Suprapubic skin (tissue), 4 donors: Measurements from ENCODE around the gene SURF1. TPM values are rescaled to one million over a fixed set of nuclear protein-coding genes. Genes with fewer than 3 reads are reported as not detected.
A peak's percentile ranks its signal among the peaks of the same experiment; 100 is the strongest.
"Not testable (repeated sequence)": the region's sequence is repeated elsewhere in the genome, so short reads cannot be mapped to it uniquely, and the experiment has no call there.

ENCODE experiments used
- DNase-seq, 2 donors: peaks; one replicate each; pipeline ENCODE4 v3.0.0-alpha.2; 2019; ENCODE audit warnings: low spot score in 2 of 2
- H3K27ac ChIP-seq: fragments of 200-600 bp; sonication (generic); one replicate; pipeline ENCODE4 v1.5.1; 2019
- H3K27me3 ChIP-seq: fragments of 200-600 bp; sonication (generic); one replicate; pipeline ENCODE4 v1.5.1; 2019
- H3K36me3 ChIP-seq: fragments of 200-600 bp; sonication (generic); one replicate; pipeline ENCODE4 v1.5.1; 2019
- H3K4me1 ChIP-seq: fragments of 200-600 bp; sonication (generic); one replicate; pipeline ENCODE4 v1.5.1; 2019
- H3K4me3 ChIP-seq: fragments of 200-600 bp; sonication (generic); one replicate; pipeline ENCODE4 v1.5.1; 2019; ENCODE audit warnings: mild to moderate bottlenecking
- H3K9me3 ChIP-seq: fragments of 200-600 bp; sonication (generic); one replicate; pipeline ENCODE4 v1.5.1; 2019
- EP300 ChIP-seq: sonication (generic); formaldehyde crosslinking; IDR thresholded peaks from one replicate; pipeline ENCODE4 v1.6.1; 2017; ENCODE audit warnings: antibody characterized with exemption
- POLR2A ChIP-seq, 2 donors: fragments of 450-650 bp; IDR thresholded peaks; one replicate each; pipeline ENCODE4 v1.6.1; 2017; ENCODE audit warnings: antibody characterized with exemption in 2 of 2, mild to moderate bottlenecking in 2 of 2, moderate library complexity in 2 of 2
- POLR2AphosphoS5 ChIP-seq, 3 donors: sonication (generic); formaldehyde crosslinking; IDR thresholded peaks; one replicate each; pipeline ENCODE4 v1.6.1; 2017; ENCODE audit warnings: antibody characterized with exemption in 3 of 3
- WGBS: methylation state at CpG from one replicate; pipeline ENCODE4 v1.1.5; 2018; 5-methylcytosine and 5-hydroxymethylcytosine counted together
- total RNA-seq, 4 donors: library from RNA; depleted of rRNA; stranded (reverse); fragments of >200 nt; gene quantifications; one replicate each; pipeline ENCODE4 v1.1.0, GENCODE V29; 2016
- TF ChIP-seq, protein P1 (sequence below), 2 donors: fragments of 200-600 bp in 1 of 2; fragments of 450-650 bp in 1 of 2; sonication (generic) in 1 of 2; IDR thresholded peaks; one replicate each; pipeline ENCODE4 v1.5.1; 2016 to 2019; ENCODE audit warnings: antibody characterized with exemption in 2 of 2, mild to moderate bottlenecking in 1 of 2, moderate library complexity in 1 of 2

The SURF1 gene
- total RNA-seq, 4 donors from 2014 or later, result 29.1 to 45.0 (median 33.4) TPM

DNA sequence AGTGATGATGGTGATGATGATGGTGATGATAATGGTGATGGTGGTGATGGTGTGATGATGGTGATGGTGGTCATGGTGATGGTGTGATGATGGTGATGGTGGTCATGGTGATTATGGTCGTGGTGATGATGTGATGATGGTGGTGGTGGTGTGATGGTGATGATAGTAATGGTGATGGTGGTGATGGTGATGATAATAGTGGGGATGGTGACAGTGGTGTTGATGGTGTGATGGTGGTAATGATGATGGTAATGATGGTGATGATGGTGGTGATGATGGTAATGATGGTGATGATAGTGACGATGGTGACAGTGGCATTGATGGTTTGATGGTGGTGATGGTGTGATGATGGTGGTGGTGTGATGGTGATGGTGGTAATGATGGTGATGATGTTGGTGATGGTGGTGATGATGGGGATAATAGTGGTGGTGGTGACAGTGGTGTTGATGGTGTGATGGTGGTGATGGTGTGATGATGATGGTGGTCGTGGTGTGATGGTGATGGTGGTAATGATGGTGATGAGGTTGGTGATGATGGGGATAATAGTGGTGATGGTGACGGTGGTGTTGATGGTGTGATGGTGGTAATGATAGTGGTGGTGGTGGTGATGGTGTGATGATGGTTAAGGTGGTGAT, 26.3 kb upstream of the SURF1 start:
- no peaks in the 10 kb centered on the region for H3K27me3 ChIP-seq
- H3K27ac ChIP-seq, result no peak overlapping the region
- DNase-seq, result no peak
- TF ChIP-seq EP300 (no peak), POLR2AphosphoS5 (IDR thresholded peaks at IDR 0.05) (no peak), POLR2A (IDR thresholded peaks at IDR 0.05) (no peak)
- TF ChIP-seq, protein P1, sequence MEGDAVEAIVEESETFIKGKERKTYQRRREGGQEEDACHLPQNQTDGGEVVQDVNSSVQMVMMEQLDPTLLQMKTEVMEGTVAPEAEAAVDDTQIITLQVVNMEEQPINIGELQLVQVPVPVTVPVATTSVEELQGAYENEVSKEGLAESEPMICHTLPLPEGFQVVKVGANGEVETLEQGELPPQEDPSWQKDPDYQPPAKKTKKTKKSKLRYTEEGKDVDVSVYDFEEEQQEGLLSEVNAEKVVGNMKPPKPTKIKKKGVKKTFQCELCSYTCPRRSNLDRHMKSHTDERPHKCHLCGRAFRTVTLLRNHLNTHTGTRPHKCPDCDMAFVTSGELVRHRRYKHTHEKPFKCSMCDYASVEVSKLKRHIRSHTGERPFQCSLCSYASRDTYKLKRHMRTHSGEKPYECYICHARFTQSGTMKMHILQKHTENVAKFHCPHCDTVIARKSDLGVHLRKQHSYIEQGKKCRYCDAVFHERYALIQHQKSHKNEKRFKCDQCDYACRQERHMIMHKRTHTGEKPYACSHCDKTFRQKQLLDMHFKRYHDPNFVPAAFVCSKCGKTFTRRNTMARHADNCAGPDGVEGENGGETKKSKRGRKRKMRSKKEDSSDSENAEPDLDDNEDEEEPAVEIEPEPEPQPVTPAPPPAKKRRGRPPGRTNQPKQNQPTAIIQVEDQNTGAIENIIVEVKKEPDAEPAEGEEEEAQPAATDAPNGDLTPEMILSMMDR (IDR thresholded peaks at IDR 0.05), result no peak
- H3K36me3 ChIP-seq, result no peaks in the 10 kb centered on the region
- no peak overlapping the region for H3K4me3 ChIP-seq
- 93% methylated on average over 4 of the region's 4 CpGs for WGBS
- H3K4me1 ChIP-seq, result peaks cover 9% of the 10 kb centered on the region
- H3K9me3 ChIP-seq, result no peaks in the 10 kb centered on the region

DNA sequence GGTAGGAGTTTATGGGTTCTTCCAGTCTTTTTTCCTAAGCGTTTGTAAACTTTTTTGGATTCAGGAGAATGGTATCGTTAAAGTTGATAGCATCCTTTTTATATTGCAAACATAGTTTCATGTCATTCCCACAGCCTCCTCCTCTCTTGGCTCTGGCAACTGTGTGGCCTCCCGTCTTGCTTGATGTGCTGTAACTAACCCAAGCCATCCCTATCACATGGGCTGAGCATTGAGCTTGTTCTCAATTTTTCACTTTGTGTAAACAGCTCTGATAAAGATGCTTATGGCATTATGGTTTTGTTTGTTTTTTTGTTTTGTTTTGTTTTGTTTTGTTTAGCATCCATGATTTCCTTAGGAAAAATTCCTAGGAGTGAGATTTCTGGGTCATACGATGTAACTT, 24.4 kb upstream of the SURF1 start:
- no peak for TF ChIP-seq POLR2A (IDR thresholded peaks at IDR 0.05)
- no peak for TF ChIP-seq EP300
- TF ChIP-seq POLR2AphosphoS5 (IDR thresholded peaks at IDR 0.05), result no peak
- TF ChIP-seq, protein P1 (IDR thresholded peaks at IDR 0.05), result no peak
- Histone ChIP-seq H3K9me3 (no peaks in the 10 kb centered on the region), H3K27me3 (no peaks in the 10 kb centered on the region), H3K36me3 (no peaks in the 10 kb centered on the region), H3K27ac (no peak overlapping the region), H3K4me3 (no peak overlapping the region), H3K4me1 (peaks cover 20% of the 10 kb centered on the region)
- WGBS, result 83% methylated on average over 4 of the region's 4 CpGs
- DNase-seq, result no peak

- H3K9me3 ChIP-seq, result no peaks in the 10 kb centered on the region
- WGBS, result 90% methylated on average over 14 of the region's 14 CpGs
Observed at GRCh38 chr9:133379153-133380086, 23.1 kb upstream of the SURF1 start.

DNA sequence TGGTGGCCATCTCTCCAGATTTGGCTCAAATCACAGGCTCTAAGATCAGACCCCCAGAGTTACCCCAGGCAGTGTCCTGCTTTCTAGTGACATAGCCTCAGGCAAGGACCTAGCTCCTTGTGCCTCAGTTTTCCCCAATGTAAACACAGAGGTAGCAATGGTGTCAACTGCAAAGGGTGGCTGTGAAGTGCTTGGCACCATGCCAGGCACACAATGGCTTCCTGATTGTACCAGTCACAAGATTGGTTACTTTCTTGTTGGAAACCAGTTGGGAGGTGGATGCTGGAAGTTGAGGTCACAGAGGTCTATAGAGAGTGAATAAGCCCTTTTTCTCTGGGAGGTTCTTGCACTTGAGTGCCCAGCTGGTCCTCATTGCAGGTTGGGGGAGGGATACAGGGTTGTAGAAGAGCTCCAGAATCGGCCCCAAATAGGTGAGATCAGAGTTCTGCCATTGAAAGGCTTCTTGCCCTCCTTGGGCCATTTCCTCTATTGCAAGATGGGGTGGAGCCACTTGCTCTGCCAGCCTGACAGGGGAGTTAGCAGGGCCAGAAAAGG, 22.2 kb upstream of the SURF1 start:
- DNase-seq, result no peak
- no peaks in the 10 kb centered on the region for H3K36me3 ChIP-seq
- no peaks in the 10 kb centered on the region for H3K27me3 ChIP-seq
- no peaks in the 10 kb centered on the region for H3K9me3 ChIP-seq
- TF ChIP-seq, protein P1 (IDR thresholded peaks at IDR 0.05), result no peak
- no peak for TF ChIP-seq EP300
- TF ChIP-seq POLR2AphosphoS5 (IDR thresholded peaks at IDR 0.05), result no peak
- no peak for TF ChIP-seq POLR2A (IDR thresholded peaks at IDR 0.05)
- 67% methylated on average over 1 of the region's 1 CpG for WGBS
- H3K27ac ChIP-seq, result no peak overlapping the region
- peaks cover 38% of the 10 kb centered on the region for H3K4me1 ChIP-seq
- H3K4me3 ChIP-seq, result no peak overlapping the region

More at GRCh38 chr9:133379153-133380086, 23.1 kb upstream of the SURF1 start:
- Histone ChIP-seq H3K27me3 (no peaks in the 10 kb centered on the region), H3K4me3 (no peak overlapping the region), H3K36me3 (no peaks in the 10 kb centered on the region), H3K4me1 (peaks cover 29% of the 10 kb centered on the region), H3K27ac (no peak overlapping the region)
- TF ChIP-seq, protein P1 (IDR thresholded peaks at IDR 0.05), result no peak
- TF ChIP-seq POLR2AphosphoS5 (IDR thresholded peaks at IDR 0.05) (no peak), POLR2A (IDR thresholded peaks at IDR 0.05) (no peak)
- no peak for DNase-seq

DNA sequence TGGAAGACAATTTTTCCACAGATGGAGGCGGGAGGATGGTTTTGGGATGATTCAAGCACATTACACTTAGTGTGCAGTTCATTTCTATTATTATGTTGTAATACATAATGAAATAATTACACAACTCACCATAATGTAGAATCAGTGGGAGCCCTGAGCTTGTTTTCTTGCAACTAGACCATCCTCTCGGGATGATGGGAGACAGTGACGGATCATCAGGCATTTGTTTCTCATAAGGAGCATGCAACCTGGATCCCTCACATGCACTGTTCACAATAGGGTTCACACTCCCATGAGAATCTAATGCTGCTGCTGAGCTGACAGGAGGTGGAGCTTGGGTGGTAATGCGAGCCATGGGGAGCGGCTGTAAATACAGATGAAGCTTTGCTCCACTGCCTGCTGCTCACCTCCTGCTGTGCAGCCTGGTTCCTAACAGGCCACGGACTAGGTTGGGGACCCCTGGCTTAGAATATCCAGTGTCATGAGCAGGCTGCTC, 21.5 kb upstream of the SURF1 start:
- TF ChIP-seq POLR2A (IDR thresholded peaks at IDR 0.05), result no peak
- TF ChIP-seq POLR2AphosphoS5 (IDR thresholded peaks at IDR 0.05), result peak in 1 of 3 donors; percentile 58
- Histone ChIP-seq H3K4me3 (no peak overlapping the region), H3K27me3 (no peaks in the 10 kb centered on the region), H3K27ac (peak overlapping the region; percentile 39), H3K9me3 (no peaks in the 10 kb centered on the region), H3K36me3 (no peaks in the 10 kb centered on the region), H3K4me1 (peaks cover 45% of the 10 kb centered on the region)
- no peak for DNase-seq
- 54% methylated on average over 3 of the region's 6 CpGs for WGBS

DNA sequence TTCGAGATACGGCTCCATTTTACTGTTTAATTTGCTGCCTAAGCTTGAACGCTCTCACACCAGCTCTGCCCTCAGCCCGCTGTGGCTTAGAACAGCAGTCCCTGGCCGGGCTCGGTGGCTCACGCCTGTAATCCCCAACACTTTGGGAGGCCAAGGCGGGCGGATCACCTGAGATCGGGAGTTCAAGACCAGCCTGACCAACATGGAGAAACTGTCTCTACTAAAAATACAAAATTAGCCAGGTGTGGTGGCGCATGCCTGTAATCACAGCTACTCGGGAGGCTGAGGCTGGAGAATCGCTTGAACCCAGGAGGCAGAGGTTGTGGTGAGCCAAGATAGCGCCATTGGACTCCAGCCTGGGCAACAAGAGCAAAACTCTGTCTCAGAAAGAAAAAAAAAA, 21.0 kb upstream of the SURF1 start:
- peaks cover 49% of the 10 kb centered on the region for H3K4me1 ChIP-seq
- not testable (repeated sequence) for H3K4me3 ChIP-seq

More for the DNA sequence above, 21.0 kb upstream of the SURF1 start:
- H3K36me3 ChIP-seq, DNase-seq, H3K9me3 ChIP-seq, H3K27me3 ChIP-seq: not testable (repeated sequence)
- peak overlapping the region; percentile 39 for H3K27ac ChIP-seq
- WGBS, result 76% methylated on average over 14 of the region's 14 CpGs
